Suppressor macrophage (primary cell): ENCODE data around the gene SPIRE2.
"Not testable (repeated sequence)": the region's sequence is repeated elsewhere in the genome, so short reads cannot be mapped to it uniquely, and the experiment has no call there.

Experiments
- DNase-seq, 4 experiments: peaks; one replicate each; pipeline ENCODE4 v3.0.0-alpha.2; 2020 to 2022

The SPIRE2 gene

GRCh38 chr16:89811321-89811720, 17.0 kb upstream of the SPIRE2 start:
- DNase-seq = no peak

GRCh38 chr16:89815639-89816348, 12.5 kb upstream of the SPIRE2 start:
- peak; percentile 11 to 54 (median 38) for DNase-seq

- DNase-seq = not testable (repeated sequence)
Observed at GRCh38 chr16:89818851-89819403, 9.3 kb upstream of the SPIRE2 start.

GRCh38 chr16:89819448-89819847, 8.8 kb upstream of the SPIRE2 start:
- DNase-seq = not testable (repeated sequence)

GRCh38 chr16:89821438-89822187, 6.7 kb upstream of the SPIRE2 start:
- DNase-seq = no peak

GRCh38 chr16:89822188-89823086, 5.8 kb upstream of the SPIRE2 start:
- DNase-seq = no peak

- DNase-seq = no peak
Observed at GRCh38 chr16:89823087-89823823, 5.0 kb upstream of the SPIRE2 start.

- not testable (repeated sequence) for DNase-seq
Observed at GRCh38 chr16:89823824-89824148, 4.5 kb upstream of the SPIRE2 start.

GRCh38 chr16:89826531-89827382, 1.5 kb upstream of the SPIRE2 start:
- no peak for DNase-seq

GRCh38 chr16:89827383-89828198, 684 bp upstream of the SPIRE2 start:
- DNase-seq = peak; percentile 27 to 54 (median 42)

- DNase-seq = no peak
Observed at GRCh38 chr16:89828870-89829629, 775 bp downstream of the SPIRE2 start.

- DNase-seq = no peak
Observed at GRCh38 chr16:89829630-89830437, 1.6 kb downstream of the SPIRE2 start.

- DNase-seq = no peak
Observed at GRCh38 chr16:89831810-89832328, 3.6 kb downstream of the SPIRE2 start.

GRCh38 chr16:89833664-89834363, 5.5 kb downstream of the SPIRE2 start:
- not testable (repeated sequence) for DNase-seq

- not testable (repeated sequence) for DNase-seq
Observed at GRCh38 chr16:89834813-89835363, 6.6 kb downstream of the SPIRE2 start.

- not testable (repeated sequence) for DNase-seq
Observed at GRCh38 chr16:89836484-89836883, 8.2 kb downstream of the SPIRE2 start.

- DNase-seq = no peak
Observed at GRCh38 chr16:89837014-89837546, 8.8 kb downstream of the SPIRE2 start.
